ENCODE measurements around the gene FAM118A. TPM values are rescaled to one million over a fixed set of nuclear protein-coding genes. Genes with fewer than 3 reads are reported as not detected.

Gene FAM118A
- polyA plus RNA-seq, 3 donors = 20.0 to 423 (median 27.9) TPM

DNA sequence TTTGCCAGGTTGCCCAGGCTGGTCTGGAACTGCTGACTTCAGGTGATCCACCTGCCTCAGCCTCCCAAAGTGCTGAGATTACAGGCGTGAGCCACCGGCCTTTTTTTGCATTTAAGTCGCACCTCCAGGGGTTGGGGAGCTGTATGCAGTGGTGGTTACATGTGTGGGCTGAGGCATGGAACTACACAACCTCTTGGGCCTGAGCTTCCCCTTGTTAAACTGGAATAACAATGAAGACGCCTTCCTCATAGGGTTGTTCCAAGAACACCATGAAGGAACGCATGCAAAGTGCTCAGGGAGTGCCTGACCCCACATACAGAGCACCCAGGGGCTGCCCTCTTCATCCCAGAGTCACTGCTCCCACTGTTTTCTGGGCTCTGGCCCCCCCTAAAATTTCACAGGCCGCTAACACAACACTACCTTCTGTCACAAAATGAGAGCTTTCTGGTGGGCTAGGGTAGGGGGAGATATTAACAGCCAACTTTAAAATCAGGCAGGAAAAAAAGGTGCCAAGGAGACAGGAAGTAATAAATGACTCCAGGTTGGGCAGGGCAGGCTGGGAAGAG is 1.3 kb upstream of the FAM118A start:
- peak in 2 of 3 donors; percentile 35 to 57 for DNase-seq
- peaks cover 8 to 16% of the 10 kb centered on the region in 2 donors for H3K36me3 Mint-ChIP-seq
- peak overlapping the region; percentile 80 to 88 for H3K4me3 Mint-ChIP-seq
- H3K9me3 Mint-ChIP-seq = no peaks in the 10 kb centered on the region
- H3K9me3 ChIP-seq (replicated peaks in 1 of 2; ENCODE audit: control insufficient read depth in 1 of 2, insufficient read depth in 1 of 2, low read length in 2 of 2) = no peaks in the 10 kb centered on the region
- peak overlapping the region; percentile 90 for H2AFZ ChIP-seq (ENCODE audit: insufficient read depth, low read depth, low read length, poor library complexity, severe bottlenecking)
- H4K20me1 ChIP-seq (ENCODE audit: insufficient read depth, low read length) = peaks cover 8% of the 10 kb centered on the region
- H3K4me1 Mint-ChIP-seq = peaks cover 47% of the 10 kb centered on the region
- peaks cover 24 to 28% of the 10 kb centered on the region in 2 donors for H3K4me1 ChIP-seq (ENCODE audit: control insufficient read depth in 1 of 2, insufficient read depth in 2 of 2, low read length in 2 of 2)
- peak overlapping the region in 1 of 2 donors; percentile 90 for H3K27ac ChIP-seq (ENCODE audit: low read depth in 1 of 2, low read length in 2 of 2)
- H3K27me3 Mint-ChIP-seq (ENCODE audit: low read depth in 3 of 3) = peaks cover 2 to 4% (median 3%) of the 10 kb centered on the region in 3 donors
- peak overlapping the region in 1 of 3 experiments; percentile 85 for H3K4me3 ChIP-seq (replicated peaks in 1 of 3; ENCODE audit: low read depth in 2 of 3, low read length in 3 of 3)
- H3K4me2 ChIP-seq (replicated peaks; ENCODE audit: extremely low read depth, low read length, poor library complexity, severe bottlenecking) = peak overlapping the region; percentile 95
- peak overlapping the region; percentile 92 for H3K9ac ChIP-seq (ENCODE audit: insufficient read depth, low read length, poor library complexity, severe bottlenecking)
- intact Hi-C loops (cut with micrococcal nuclease) = loop anchor here (2.0 to 5.0 kb wide), 3 partner anchors 24 to 38 kb away; partner anchors contain the start of gene UPK3A (in 1 of the 2)
- no peaks in the 10 kb centered on the region for H3K27me3 ChIP-seq (ENCODE audit: control insufficient read depth in 2 of 2, insufficient read depth in 2 of 2, low read length in 2 of 2)
- WGBS (ENCODE audit: insufficient coverage) = no CpG with 5 or more reads among the region's 6 CpGs
- peaks cover 0 to 3% of the 10 kb centered on the region in 2 donors for H3K36me3 ChIP-seq (replicated peaks in 1 of 2; ENCODE audit: control insufficient read depth in 1 of 2, insufficient read depth in 2 of 2, low read length in 2 of 2)
- H3K79me2 ChIP-seq (ENCODE audit: insufficient read depth, low read length) = peaks cover 33% of the 10 kb centered on the region
- peak overlapping the region; percentile 40 to 96 (median 93) for H3K27ac Mint-ChIP-seq
- TF ChIP-seq, protein P1, sequence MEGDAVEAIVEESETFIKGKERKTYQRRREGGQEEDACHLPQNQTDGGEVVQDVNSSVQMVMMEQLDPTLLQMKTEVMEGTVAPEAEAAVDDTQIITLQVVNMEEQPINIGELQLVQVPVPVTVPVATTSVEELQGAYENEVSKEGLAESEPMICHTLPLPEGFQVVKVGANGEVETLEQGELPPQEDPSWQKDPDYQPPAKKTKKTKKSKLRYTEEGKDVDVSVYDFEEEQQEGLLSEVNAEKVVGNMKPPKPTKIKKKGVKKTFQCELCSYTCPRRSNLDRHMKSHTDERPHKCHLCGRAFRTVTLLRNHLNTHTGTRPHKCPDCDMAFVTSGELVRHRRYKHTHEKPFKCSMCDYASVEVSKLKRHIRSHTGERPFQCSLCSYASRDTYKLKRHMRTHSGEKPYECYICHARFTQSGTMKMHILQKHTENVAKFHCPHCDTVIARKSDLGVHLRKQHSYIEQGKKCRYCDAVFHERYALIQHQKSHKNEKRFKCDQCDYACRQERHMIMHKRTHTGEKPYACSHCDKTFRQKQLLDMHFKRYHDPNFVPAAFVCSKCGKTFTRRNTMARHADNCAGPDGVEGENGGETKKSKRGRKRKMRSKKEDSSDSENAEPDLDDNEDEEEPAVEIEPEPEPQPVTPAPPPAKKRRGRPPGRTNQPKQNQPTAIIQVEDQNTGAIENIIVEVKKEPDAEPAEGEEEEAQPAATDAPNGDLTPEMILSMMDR (IDR thresholded peaks at IDR 0.05) = no peak

DNA sequence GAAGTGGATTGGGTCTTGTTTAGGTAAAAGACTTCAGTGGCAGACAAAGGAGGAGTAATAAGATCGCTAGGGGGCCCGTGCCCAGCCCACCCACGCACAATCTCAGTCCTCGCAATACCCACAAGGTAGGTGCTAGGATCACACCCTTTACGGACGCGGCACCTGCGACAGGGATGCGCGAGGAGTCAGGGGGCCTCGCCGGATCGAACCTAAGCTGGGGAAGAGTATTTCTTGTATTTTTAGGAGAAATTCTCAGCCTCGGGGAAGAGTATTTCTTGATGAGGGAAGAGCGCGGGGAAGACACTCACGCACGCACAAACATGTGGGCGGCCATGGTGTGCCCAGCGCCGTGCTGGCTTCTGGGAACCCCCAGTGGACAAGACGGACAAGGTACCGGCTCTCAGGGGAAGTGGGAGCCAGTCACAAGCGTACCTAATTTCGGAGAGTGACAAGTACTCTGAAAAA is 745 bp upstream of the FAM118A start:
- Histone ChIP-seq H3K9ac (ENCODE audit: insufficient read depth, low read length, poor library complexity, severe bottlenecking) (peak overlapping the region; percentile 92), H3K4me2 (replicated peaks; ENCODE audit: extremely low read depth, low read length, poor library complexity, severe bottlenecking) (peak overlapping the region; percentile 95), H2AFZ (ENCODE audit: insufficient read depth, low read depth, low read length, poor library complexity, severe bottlenecking) (peak overlapping the region; percentile 90), H3K36me3 (replicated peaks in 1 of 2; ENCODE audit: control insufficient read depth in 1 of 2, insufficient read depth in 2 of 2, low read length in 2 of 2) (peaks cover 0 to 3% of the 10 kb centered on the region in 2 donors), H3K4me3 (replicated peaks in 1 of 3; ENCODE audit: low read depth in 2 of 3, low read length in 3 of 3) (peak overlapping the region; percentile 35 to 85 (median 50)), H4K20me1 (ENCODE audit: insufficient read depth, low read length) (peaks cover 8% of the 10 kb centered on the region), H3K27ac (ENCODE audit: low read depth in 1 of 2, low read length in 2 of 2) (peak overlapping the region; percentile 88 to 90), H3K4me1 (ENCODE audit: control insufficient read depth in 1 of 2, insufficient read depth in 2 of 2, low read length in 2 of 2) (peaks cover 28 to 33% of the 10 kb centered on the region in 2 donors), H3K9me3 (replicated peaks in 1 of 2; ENCODE audit: control insufficient read depth in 1 of 2, insufficient read depth in 1 of 2, low read length in 2 of 2) (no peaks in the 10 kb centered on the region), H3K79me2 (ENCODE audit: insufficient read depth, low read length) (peaks cover 36% of the 10 kb centered on the region), H3K27me3 (ENCODE audit: control insufficient read depth in 2 of 2, insufficient read depth in 2 of 2, low read length in 2 of 2) (no peaks in the 10 kb centered on the region)
- Mint-ChIP-seq H3K9me3 (no peaks in the 10 kb centered on the region), H3K36me3 (peaks cover 8 to 17% of the 10 kb centered on the region in 2 donors), H3K27ac (peak overlapping the region; percentile 88 to 96 (median 94)), H3K4me1 (peaks cover 52% of the 10 kb centered on the region), H3K27me3 (ENCODE audit: low read depth in 3 of 3) (peaks cover 2 to 4% (median 3%) of the 10 kb centered on the region in 3 donors), H3K4me3 (peak overlapping the region; percentile 80 to 88)
- intact Hi-C loops (cut with micrococcal nuclease) = loop anchor here (2.0 to 5.0 kb wide), 3 partner anchors 24 to 38 kb away; partner anchors contain the start of gene UPK3A (in 1 of the 2)
- peak in 1 of 3 donors; percentile 73 for DNase-seq
- 34% methylated on average over 18 of the region's 25 CpGs for WGBS (ENCODE audit: insufficient coverage)
- TF ChIP-seq, protein P1 (IDR thresholded peaks at IDR 0.05) = no peak

Data from CD14-positive monocyte (primary cell).